Stimulated activated CD4-positive, alpha-beta T cell treated with anti-CD3 and anti-CD28 coated beads, Interleukin-1b, Interleukin-23, amount 100 ng/mL, for 1 hour (primary cell): ENCODE data around the gene PRMT2.
"Not testable (repeated sequence)": the region's sequence is repeated elsewhere in the genome, so short reads cannot be mapped to it uniquely, and the experiment has no call there.

ENCODE experiments used
- DNase-seq, 2 donors: peaks; one replicate each; pipeline ENCODE4 v3.0.0-alpha.2; 2020; ENCODE audit warnings: low read depth in 2 of 2

The PRMT2 gene

GRCh38 chr21:46668904-46669303, 33.4 kb downstream of the PRMT2 start:
- DNase-seq, result not testable (repeated sequence)

GRCh38 chr21:46674430-46675007, 39.0 kb downstream of the PRMT2 start:
- no peak for DNase-seq

GRCh38 chr21:46675595-46676280, 40.3 kb downstream of the PRMT2 start:
- no peak for DNase-seq

- DNase-seq, result not testable (repeated sequence)
Measured at GRCh38 chr21:46676542-46676941, 41.1 kb downstream of the PRMT2 start.

- not testable (repeated sequence) for DNase-seq
Measured at GRCh38 chr21:46681593-46681992, 46.1 kb downstream of the PRMT2 start.

- not testable (repeated sequence) for DNase-seq
Measured at GRCh38 chr21:46698652-46699051, 63.2 kb downstream of the PRMT2 start.

- DNase-seq, result not testable (repeated sequence)
Measured at GRCh38 chr21:46699104-46699503, 63.6 kb downstream of the PRMT2 start.
